ENCODE data around the gene MXD1. TPM values are rescaled to one million over a fixed set of nuclear protein-coding genes. Genes with fewer than 3 reads are reported as not detected.

Gene MXD1
- total and polyA plus RNA-seq, 9 of the 15 experiments (the other 6 are each of a cell fraction or from before 2014, with no cell fraction given) = 6.7 to 35.9 (median 11.0) TPM

DNA sequence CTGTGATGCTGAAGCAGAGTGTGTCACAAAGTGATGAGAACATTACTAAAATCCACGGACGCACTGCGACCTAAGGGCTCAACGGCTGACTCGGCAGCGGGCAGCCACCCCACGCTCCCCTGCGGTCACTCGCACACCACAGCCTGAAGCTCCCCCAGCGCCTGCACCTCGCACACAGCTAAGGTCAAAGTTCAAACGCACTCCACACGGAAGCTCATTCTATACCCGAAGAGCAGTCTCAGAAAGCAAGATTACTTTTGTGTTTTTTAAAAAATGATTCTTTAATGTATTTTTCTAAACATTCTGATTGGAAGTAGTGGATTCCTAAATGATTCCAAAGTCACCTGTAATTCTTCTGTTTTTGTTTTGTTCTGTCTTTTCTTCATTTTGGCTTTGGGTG is 24.8 kb downstream of the MXD1 start (continued):
- TF ChIP-seq REST (IDR thresholded peaks at IDR 0.05; ENCODE audit: borderline replicate concordance) (no peak), REST (CRISPR knock-in tag; IDR thresholded peaks at IDR 0.05; ENCODE audit: low read depth) (no peak), MAFK (IDR thresholded peaks at IDR 0.05; ENCODE audit: low read length) (no peak), ZNF41 (CRISPR knock-in tag; conservative IDR thresholded peaks at IDR 0.05) (no peak), RBFOX2 (IDR thresholded peaks at IDR 0.05; ENCODE audit: low read depth, low read length) (0 out of 2 replicates have a peak, but pooled peaks have one; percentile 22), NR2C2 (CRISPR knock-in tag; IDR thresholded peaks at IDR 0.05) (0 out of 2 replicates have a peak, but pooled peaks have one; percentile 53), NR2C2 (tag; IDR thresholded peaks at IDR 0.05) (0 out of 2 replicates have a peak, but pooled peaks have one; percentile 41), ZNF23 (CRISPR knock-in tag; IDR thresholded peaks at IDR 0.05) (no peak), POLR2G (IDR thresholded peaks at IDR 0.05; ENCODE audit: low read depth, low read length) (peak; percentile 31; the same call in 1 of the 2 replicates), PYGO2 (tag; IDR thresholded peaks at IDR 0.05) (no peak), HDAC1 (IDR thresholded peaks at IDR 0.05) (no peak), CBFA2T2 (conservative IDR thresholded peaks at IDR 0.05) (no peak), BRD9 (IDR thresholded peaks at IDR 0.05; ENCODE audit: low read depth, partially characterized antibody) (no peak), NR2C1 (IDR thresholded peaks at IDR 0.05) (peak; percentile 77), NR2C1 (tag; IDR thresholded peaks at IDR 0.05) (peak; percentile 77; the same call in 1 of the 2 replicates), ZNF263 (CRISPR knock-in tag; IDR thresholded peaks at IDR 0.05; ENCODE audit: borderline replicate concordance) (no peak), TEAD2 (tag; IDR thresholded peaks at IDR 0.05) (no peak), ZNF507 (tag; conservative IDR thresholded peaks at IDR 0.05) (no peak)
- TF ChIP-seq, protein P1, sequence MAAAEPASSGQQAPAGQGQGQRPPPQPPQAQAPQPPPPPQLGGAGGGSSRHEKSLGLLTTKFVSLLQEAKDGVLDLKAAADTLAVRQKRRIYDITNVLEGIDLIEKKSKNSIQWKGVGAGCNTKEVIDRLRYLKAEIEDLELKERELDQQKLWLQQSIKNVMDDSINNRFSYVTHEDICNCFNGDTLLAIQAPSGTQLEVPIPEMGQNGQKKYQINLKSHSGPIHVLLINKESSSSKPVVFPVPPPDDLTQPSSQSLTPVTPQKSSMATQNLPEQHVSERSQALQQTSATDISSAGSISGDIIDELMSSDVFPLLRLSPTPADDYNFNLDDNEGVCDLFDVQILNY (CRISPR knock-in tag; IDR thresholded peaks at IDR 0.05) = no peak

All from K562 (cell line).